NCI-H2196 treated with DMSO at 0.1 percent for 48 hours (cell line): ENCODE data around the gene R3HDM4.
A peak's percentile ranks its signal among the peaks of the same experiment; 100 is the strongest.
"Not testable (repeated sequence)": the region's sequence is repeated elsewhere in the genome, so short reads cannot be mapped to it uniquely, and the experiment has no call there.

Experiments used
- DNase-seq: peaks from one replicate; lab custom pipeline; 2025; ENCODE audit not compliant: unreplicated experiment; lab: John Stamatoyannopoulos, UW

Gene R3HDM4

GRCh38 chr19:913080-913748 is at the start of gene R3HDM4:
R3HDM4 (minus strand) TSS chr19:913219; CDS start chr19:913157, 62 bp downstream.
- peak; percentile 24 for DNase-seq

- DNase-seq: no peak
These were observed 49.0 kb upstream of the R3HDM4 start for GRCh38 chr19:961866-962620.

- no peak for DNase-seq
These were observed 47.6 kb upstream of the R3HDM4 start for GRCh38 chr19:960601-960938.

- DNase-seq: no peak
These were observed 47.0 kb upstream of the R3HDM4 start for GRCh38 chr19:960020-960419.

- no peak for DNase-seq
These were observed 46.2 kb upstream of the R3HDM4 start for GRCh38 chr19:958967-959855.

GRCh38 chr19:957578-957977 is 44.6 kb upstream of the R3HDM4 start:
- DNase-seq: not testable (repeated sequence)

- no peak for DNase-seq
These were observed 43.9 kb upstream of the R3HDM4 start for GRCh38 chr19:956766-957440.

- no peak for DNase-seq
These were observed 43.1 kb upstream of the R3HDM4 start for GRCh38 chr19:955803-956765.

- no peak for DNase-seq
These were observed 41.9 kb upstream of the R3HDM4 start for GRCh38 chr19:954672-955494.

- no peak for DNase-seq
These were observed 41.3 kb upstream of the R3HDM4 start for GRCh38 chr19:954272-954671.

GRCh38 chr19:953445-954271 is 40.6 kb upstream of the R3HDM4 start:
- DNase-seq: no peak

GRCh38 chr19:952680-953444 is 39.8 kb upstream of the R3HDM4 start:
- no peak for DNase-seq

GRCh38 chr19:952049-952679 is 39.1 kb upstream of the R3HDM4 start:
- no peak for DNase-seq

- DNase-seq: no peak
These were observed 37.5 kb upstream of the R3HDM4 start for GRCh38 chr19:950352-951066.

- no peak for DNase-seq
These were observed 36.0 kb upstream of the R3HDM4 start for GRCh38 chr19:948842-949496.
